Astrocyte (in vitro differentiated cells and primary cell): ENCODE data around the gene MVP. TPM values are rescaled to one million over a fixed set of nuclear protein-coding genes. Genes with fewer than 3 reads are reported as not detected.

ENCODE experiments used
- DNase-seq: peaks from one replicate; pipeline ENCODE4 v3.0.0-alpha.2; 2010; ENCODE audit warnings: low read depth
- FAIRE-seq: peaks from 2 replicates; lab custom pipeline; 2011; peaks lifted over from hg19 to GRCh38; lab: Jason Lieb, UNC
- H2AFZ ChIP-seq: 2 replicates; pipeline ENCODE4 v1.6.0; 2012; ENCODE audit warnings: low read depth, low read length, inconsistent platforms
- H3K27ac ChIP-seq: 2 replicates; pipeline ENCODE4 v1.5.1; 2011; ENCODE audit warnings: low read depth, low read length, inconsistent platforms
- H3K27me3 ChIP-seq: 2 replicates; pipeline ENCODE4 v1.6.0; 2011; ENCODE audit warnings: low read length, inconsistent platforms; ENCODE audit not compliant: insufficient read depth
- H3K36me3 ChIP-seq: 2 replicates; pipeline ENCODE4 v1.5.1; 2011; ENCODE audit warnings: low read length, inconsistent platforms; ENCODE audit not compliant: insufficient read depth
- H3K4me1 ChIP-seq: 2 replicates; pipeline ENCODE4 v1.5.1; 2011; ENCODE audit warnings: low read length, inconsistent platforms; ENCODE audit not compliant: insufficient read depth
- H3K4me2 ChIP-seq: 2 replicates; pipeline ENCODE4 v1.6.0; 2012; ENCODE audit warnings: low read length, inconsistent platforms
- H3K4me3 ChIP-seq: 2 replicates; pipeline ENCODE4 v1.5.1; 2011; ENCODE audit warnings: low read depth, mild to moderate bottlenecking, low read length, inconsistent platforms; ENCODE audit not compliant: insufficient read depth
- H3K79me2 ChIP-seq: 2 replicates; pipeline ENCODE4 v1.6.0; 2012; ENCODE audit warnings: mild to moderate bottlenecking, low read length, inconsistent platforms; ENCODE audit not compliant: insufficient read depth
- H3K9ac ChIP-seq: 2 replicates; pipeline ENCODE4 v1.6.0; 2012; ENCODE audit warnings: mild to moderate bottlenecking, low read length, inconsistent platforms
- H3K9me3 ChIP-seq: 2 replicates; pipeline ENCODE4 v1.5.1; 2012; ENCODE audit warnings: low read depth, mild to moderate bottlenecking, low read length, inconsistent platforms; ENCODE audit not compliant: insufficient read depth
- H4K20me1 ChIP-seq: 2 replicates; pipeline ENCODE4 v1.6.0; 2012; ENCODE audit warnings: low read length, inconsistent platforms; ENCODE audit not compliant: insufficient read depth
- H3K27ac Mint-ChIP-seq: one replicate; pipeline ENCODE4 v1.8.0; 2021; ENCODE audit warnings: mild to moderate bottlenecking, mixed read lengths; ENCODE audit not compliant: unreplicated experiment
- H3K27me3 Mint-ChIP-seq: one replicate; pipeline ENCODE4 v1.8.0; 2021; ENCODE audit warnings: low read depth, mixed read lengths; ENCODE audit not compliant: unreplicated experiment
- H3K36me3 Mint-ChIP-seq: one replicate; pipeline ENCODE4 v1.8.0; 2021; ENCODE audit warnings: low read depth, mixed read lengths; ENCODE audit not compliant: unreplicated experiment
- H3K4me1 Mint-ChIP-seq: one replicate; pipeline ENCODE4 v1.8.0; 2021; ENCODE audit warnings: low read depth, mixed read lengths; ENCODE audit not compliant: unreplicated experiment
- H3K4me3 Mint-ChIP-seq: one replicate; pipeline ENCODE4 v1.8.0; 2021; ENCODE audit warnings: mild to moderate bottlenecking, moderate library complexity, mixed read lengths; ENCODE audit not compliant: unreplicated experiment
- H3K9me3 Mint-ChIP-seq: one replicate; pipeline ENCODE4 v1.8.0; 2021; ENCODE audit warnings: mild to moderate bottlenecking, mixed read lengths; ENCODE audit not compliant: unreplicated experiment
- CTCF ChIP-seq: IDR thresholded peaks from 2 replicates; pipeline ENCODE4 v1.5.1; 2011; ENCODE audit warnings: low read depth, mild to moderate bottlenecking, inconsistent platforms, low read length, moderate library complexity; ENCODE audit not compliant: insufficient read depth
- EZH2 ChIP-seq: IDR thresholded peaks from 2 replicates; pipeline ENCODE4 v1.6.1; 2012; ENCODE audit warnings: mild to moderate bottlenecking, low read length, inconsistent platforms; ENCODE audit not compliant: insufficient read depth
- total RNA-seq: library from RNA; stranded (reverse); gene quantifications from 2 replicates; pipeline ENCODE4 v1.2.1, GENCODE V29; 2021

Gene MVP
- total RNA-seq, 1 donor from 2014 or later = 38.7 TPM

- no peaks in the 10 kb centered on the region for H3K9me3 Mint-ChIP-seq
- Histone ChIP-seq H3K4me1 (no peaks in the 10 kb centered on the region), H3K9me3 (no peaks in the 10 kb centered on the region), H3K79me2 (no peaks in the 10 kb centered on the region), H3K36me3 (no peaks in the 10 kb centered on the region), H3K27ac (no peak overlapping the region), H3K4me3 (no peak overlapping the region), H3K9ac (no peak overlapping the region), H3K27me3 (no peaks in the 10 kb centered on the region), H2AFZ (no peak overlapping the region), H3K4me2 (no peak overlapping the region), H4K20me1 (no peaks in the 10 kb centered on the region)
- no peak overlapping the region for H3K4me3 Mint-ChIP-seq
- peaks cover 8% of the 10 kb centered on the region for H3K36me3 Mint-ChIP-seq
- no peak for TF ChIP-seq EZH2
- no peak for TF ChIP-seq CTCF
- H3K27ac Mint-ChIP-seq = no peak overlapping the region
- no peaks in the 10 kb centered on the region for H3K27me3 Mint-ChIP-seq
- no peak for FAIRE-seq
- no peaks in the 10 kb centered on the region for H3K4me1 Mint-ChIP-seq
- DNase-seq = no peak
Measured at GRCh38 chr16:29891525-29892457, 71.5 kb downstream of the MVP start.

DNA sequence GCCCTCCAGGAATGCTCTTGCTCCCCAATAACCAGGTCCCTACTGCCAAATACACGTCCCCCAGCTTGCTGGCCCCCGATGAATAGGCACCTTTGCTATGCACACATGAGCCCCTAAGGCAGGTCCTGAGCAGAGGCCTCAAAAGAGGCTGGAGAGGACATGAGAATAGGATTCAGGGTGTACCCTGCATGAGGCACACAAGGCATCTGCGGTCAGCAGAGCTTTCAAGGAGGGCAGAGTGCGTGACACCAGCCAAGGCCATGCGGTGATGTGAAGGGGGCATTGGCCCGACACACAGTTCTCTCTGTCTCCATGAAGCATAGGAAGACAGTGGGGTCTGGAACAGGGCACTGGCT, 72.2 kb downstream of the MVP start:
- Histone ChIP-seq H3K27me3 (peaks cover 2% of the 10 kb centered on the region), H3K4me3 (no peak overlapping the region), H3K79me2 (no peaks in the 10 kb centered on the region), H3K9ac (no peak overlapping the region), H2AFZ (no peak overlapping the region), H3K36me3 (no peaks in the 10 kb centered on the region), H4K20me1 (peaks cover 3% of the 10 kb centered on the region), H3K4me1 (no peaks in the 10 kb centered on the region), H3K4me2 (no peak overlapping the region), H3K27ac (no peak overlapping the region), H3K9me3 (no peaks in the 10 kb centered on the region)
- Mint-ChIP-seq H3K27ac (no peak overlapping the region), H3K27me3 (no peaks in the 10 kb centered on the region), H3K9me3 (no peaks in the 10 kb centered on the region), H3K36me3 (peaks cover 8% of the 10 kb centered on the region), H3K4me1 (no peaks in the 10 kb centered on the region), H3K4me3 (no peak overlapping the region)
- DNase-seq (no peak), FAIRE-seq (no peak)
- TF ChIP-seq EZH2 = no peak
- no peak for TF ChIP-seq CTCF

GRCh38 chr16:29893553-29893952, 73.3 kb downstream of the MVP start:
- Histone ChIP-seq H3K27me3 (peaks cover 6% of the 10 kb centered on the region), H4K20me1 (peaks cover 6% of the 10 kb centered on the region), H3K4me3 (no peak overlapping the region), H2AFZ (no peak overlapping the region), H3K36me3 (no peaks in the 10 kb centered on the region), H3K4me2 (no peak overlapping the region), H3K27ac (no peak overlapping the region), H3K9me3 (no peaks in the 10 kb centered on the region), H3K79me2 (no peaks in the 10 kb centered on the region), H3K4me1 (peaks cover 5% of the 10 kb centered on the region), H3K9ac (no peak overlapping the region)
- no peak overlapping the region for H3K27ac Mint-ChIP-seq
- TF ChIP-seq CTCF (no peak), EZH2 (no peak)
- peaks cover 6% of the 10 kb centered on the region for H3K4me1 Mint-ChIP-seq
- H3K36me3 Mint-ChIP-seq = peaks cover 8% of the 10 kb centered on the region
- H3K27me3 Mint-ChIP-seq = no peaks in the 10 kb centered on the region
- H3K4me3 Mint-ChIP-seq = no peak overlapping the region
- DNase-seq (no peak), FAIRE-seq (no peak)
- no peaks in the 10 kb centered on the region for H3K9me3 Mint-ChIP-seq
